ENCODE measurements around the gene ARHGAP26. TPM values are rescaled to one million over a fixed set of nuclear protein-coding genes. Genes with fewer than 3 reads are reported as not detected.

The ARHGAP26 gene
- total RNA-seq, 1 experiment from 2014 or later, result 39.8 TPM

- Histone ChIP-seq H3K79me2 (ENCODE audit: low read length) (peaks cover 48% of the 10 kb centered on the region), H3K4me2 (ENCODE audit: low read depth, low read length, poor library complexity, severe bottlenecking) (peak overlapping the region; percentile 15), H4K20me1 (ENCODE audit: insufficient read depth, low read depth, low read length) (no peaks in the 10 kb centered on the region), H3K4me1 (ENCODE audit: low read length) (peaks cover 88% of the 10 kb centered on the region), H3K27me3 (ENCODE audit: low read length) (no peaks in the 10 kb centered on the region), H3K9me2 (replicated peaks; ENCODE audit: insufficient read depth, low read length) (no peaks in the 10 kb centered on the region), H3K4me3 (ENCODE audit: low read length) (0 out of 2 replicates have a peak overlapping the region, but pooled peaks have one; percentile 7), H3K36me3 (ENCODE audit: insufficient read depth, low read length) (peaks cover 19% of the 10 kb centered on the region; the same call in 1 of the 2 replicates), H3K27ac (ENCODE audit: low read length) (peak overlapping the region; percentile 79), H2AFZ (ENCODE audit: low read length) (no peak overlapping the region), H3K9ac (ENCODE audit: low read length) (peak overlapping the region; percentile 20; the same call in 1 of the 2 replicates), H3K9me3 (ENCODE audit: low read length) (no peaks in the 10 kb centered on the region)
- DNase-seq, result no peak
Observed at GRCh38 chr5:143182106-143182505, 411.9 kb downstream of the ARHGAP26 start.

DNA sequence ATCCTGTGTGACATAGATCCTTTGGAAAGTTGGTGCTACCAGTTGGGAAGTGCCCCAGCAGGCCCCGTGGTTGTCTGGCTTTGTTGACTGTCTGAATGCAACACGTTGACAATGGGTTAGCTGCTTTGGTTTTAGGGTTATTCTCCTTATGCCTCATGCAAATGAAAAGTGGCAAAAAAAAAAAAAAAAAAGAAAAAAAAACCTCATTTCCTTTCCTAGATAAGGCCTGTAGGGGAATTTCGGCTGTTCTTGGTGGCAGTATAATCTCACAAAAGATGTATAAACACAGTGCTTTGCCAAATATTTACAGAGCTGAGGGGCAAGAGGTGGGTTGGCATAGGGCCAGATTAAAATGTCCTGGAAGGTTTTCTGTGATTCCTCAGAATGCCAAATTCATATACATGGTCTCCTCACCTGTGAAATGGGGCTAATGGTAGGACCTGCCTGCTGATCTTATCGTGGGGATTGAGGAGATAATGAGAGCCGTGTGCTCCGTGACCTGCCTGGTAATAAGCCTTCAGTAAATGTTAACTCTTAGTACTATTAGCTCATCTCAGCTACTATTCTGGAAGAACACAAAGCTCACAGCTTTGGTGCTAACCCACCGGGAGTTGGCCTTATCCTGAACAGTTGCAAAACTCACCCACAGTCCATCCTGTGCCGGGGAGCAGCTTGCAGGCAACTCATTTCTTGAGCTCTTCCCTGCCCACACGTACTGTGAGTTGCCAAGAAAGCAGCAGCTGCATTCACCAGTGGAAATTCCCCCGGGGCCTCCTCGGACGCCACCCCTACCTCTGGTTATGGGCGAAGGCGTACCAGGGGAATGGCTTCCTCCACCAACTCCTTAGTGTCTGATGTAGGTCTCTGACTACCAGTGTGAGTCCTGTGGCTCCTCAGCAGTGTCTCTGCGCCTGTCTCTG is 413.0 kb downstream of the ARHGAP26 start:
- peak overlapping the region; percentile 11; the same call in 1 of the 2 replicates for H2AFZ ChIP-seq (ENCODE audit: low read length)
- peak overlapping the region; percentile 15 for H3K4me2 ChIP-seq (ENCODE audit: low read depth, low read length, poor library complexity, severe bottlenecking)
- no peaks in the 10 kb centered on the region for H3K9me2 ChIP-seq (replicated peaks; ENCODE audit: insufficient read depth, low read length)
- peak; percentile 74 for DNase-seq
- peak overlapping the region; percentile 7; the same call in 1 of the 2 replicates for H3K4me3 ChIP-seq (ENCODE audit: low read length)
- H4K20me1 ChIP-seq (ENCODE audit: insufficient read depth, low read depth, low read length), result no peaks in the 10 kb centered on the region
- peak overlapping the region; percentile 31 for H3K9ac ChIP-seq (ENCODE audit: low read length)
- peak overlapping the region; percentile 79 for H3K27ac ChIP-seq (ENCODE audit: low read length)
- H3K9me3 ChIP-seq (ENCODE audit: low read length), result no peaks in the 10 kb centered on the region
- peaks cover 52% of the 10 kb centered on the region for H3K79me2 ChIP-seq (ENCODE audit: low read length)
- H3K27me3 ChIP-seq (ENCODE audit: low read length), result no peaks in the 10 kb centered on the region
- peaks cover 92% of the 10 kb centered on the region for H3K4me1 ChIP-seq (ENCODE audit: low read length)
- H3K36me3 ChIP-seq (ENCODE audit: insufficient read depth, low read length), result peaks cover 24% of the 10 kb centered on the region; the same call in 1 of the 2 replicates

- H2AFZ ChIP-seq (ENCODE audit: low read length), result peak overlapping the region; percentile 11; the same call in 1 of the 2 replicates
Observed at GRCh38 chr5:143183989-143184388, 413.8 kb downstream of the ARHGAP26 start.

DNA sequence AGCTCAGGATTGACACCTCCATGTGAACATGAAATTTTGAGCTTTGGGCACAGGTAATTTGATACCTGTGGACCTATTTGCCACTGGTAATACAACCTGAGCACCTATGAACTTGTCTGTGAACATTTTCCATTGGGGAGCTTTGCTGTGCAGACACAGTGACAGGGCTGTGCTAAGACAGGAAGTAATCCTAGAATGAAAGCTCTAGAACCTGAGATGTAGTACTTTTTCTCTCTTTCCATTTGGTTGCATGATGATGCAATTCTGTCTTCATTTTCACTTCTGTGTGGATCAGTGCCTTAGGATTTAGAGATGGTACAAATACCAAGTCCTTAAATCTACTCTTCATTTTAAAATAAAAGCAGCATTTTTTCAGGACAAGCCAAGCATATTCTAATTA is 416.4 kb downstream of the ARHGAP26 start:
- Histone ChIP-seq H3K27me3 (ENCODE audit: low read length) (no peaks in the 10 kb centered on the region), H3K4me1 (ENCODE audit: low read length) (peaks cover 93% of the 10 kb centered on the region), H3K4me3 (ENCODE audit: low read length) (no peak overlapping the region), H3K9ac (ENCODE audit: low read length) (peak overlapping the region; percentile 28; the same call in 1 of the 2 replicates), H3K4me2 (ENCODE audit: low read depth, low read length, poor library complexity, severe bottlenecking) (peak overlapping the region; percentile 8), H3K9me3 (ENCODE audit: low read length) (no peaks in the 10 kb centered on the region), H3K36me3 (ENCODE audit: insufficient read depth, low read length) (0 out of 2 replicates have a peak, but pooled peaks cover 16% of the 10 kb centered on the region), H3K27ac (ENCODE audit: low read length) (peak overlapping the region; percentile 79), H2AFZ (ENCODE audit: low read length) (no peak overlapping the region), H3K9me2 (replicated peaks; ENCODE audit: insufficient read depth, low read length) (no peaks in the 10 kb centered on the region), H4K20me1 (ENCODE audit: insufficient read depth, low read depth, low read length) (no peaks in the 10 kb centered on the region), H3K79me2 (ENCODE audit: low read length) (peaks cover 46% of the 10 kb centered on the region)
- peak; percentile 63 for DNase-seq

More at GRCh38 chr5:143183989-143184388, 413.8 kb downstream of the ARHGAP26 start:
- no peaks in the 10 kb centered on the region for H3K27me3 ChIP-seq (ENCODE audit: low read length)
- peaks cover 24% of the 10 kb centered on the region; the same call in 1 of the 2 replicates for H3K36me3 ChIP-seq (ENCODE audit: insufficient read depth, low read length)
- H3K9me2 ChIP-seq (replicated peaks; ENCODE audit: insufficient read depth, low read length), result no peaks in the 10 kb centered on the region
- H3K79me2 ChIP-seq (ENCODE audit: low read length), result peaks cover 51% of the 10 kb centered on the region
- peak overlapping the region; percentile 79 for H3K27ac ChIP-seq (ENCODE audit: low read length)
- no peak for DNase-seq
- peak overlapping the region; percentile 31; the same call in 1 of the 2 replicates for H3K9ac ChIP-seq (ENCODE audit: low read length)
- H3K4me3 ChIP-seq (ENCODE audit: low read length), result no peak overlapping the region
- peak overlapping the region; percentile 15 for H3K4me2 ChIP-seq (ENCODE audit: low read depth, low read length, poor library complexity, severe bottlenecking)
- peaks cover 96% of the 10 kb centered on the region for H3K4me1 ChIP-seq (ENCODE audit: low read length)
- no peaks in the 10 kb centered on the region for H3K9me3 ChIP-seq (ENCODE audit: low read length)
- no peaks in the 10 kb centered on the region for H4K20me1 ChIP-seq (ENCODE audit: insufficient read depth, low read depth, low read length)

DNA sequence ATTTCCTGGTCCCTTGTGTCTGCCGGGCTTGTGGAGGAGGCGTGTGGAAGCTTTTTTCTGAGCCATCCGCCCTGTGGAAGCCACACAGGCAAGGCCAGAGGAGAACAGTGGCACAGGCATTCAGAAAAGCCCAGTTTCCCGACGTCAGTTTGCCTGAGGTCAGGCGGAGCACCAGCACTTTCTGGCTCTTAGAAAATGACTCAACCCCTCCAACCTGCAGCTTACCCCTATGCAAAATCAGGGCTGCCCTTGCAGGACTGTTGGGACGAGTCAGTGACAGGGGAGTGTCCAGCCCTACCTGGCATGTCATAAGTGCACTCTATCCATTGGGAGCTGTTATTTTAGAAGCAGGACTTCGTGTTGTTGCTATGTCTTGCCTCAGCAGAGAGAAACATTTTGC is 417.3 kb downstream of the ARHGAP26 start:
- peaks cover 24% of the 10 kb centered on the region; the same call in 1 of the 2 replicates for H3K36me3 ChIP-seq (ENCODE audit: insufficient read depth, low read length)
- DNase-seq, result no peak
- no peak overlapping the region for H2AFZ ChIP-seq (ENCODE audit: low read length)
- peak overlapping the region; percentile 13; the same call in 1 of the 2 replicates for H3K9ac ChIP-seq (ENCODE audit: low read length)
- no peaks in the 10 kb centered on the region for H3K27me3 ChIP-seq (ENCODE audit: low read length)
- H3K79me2 ChIP-seq (ENCODE audit: low read length), result peaks cover 38% of the 10 kb centered on the region
- H4K20me1 ChIP-seq (ENCODE audit: insufficient read depth, low read depth, low read length), result no peaks in the 10 kb centered on the region
- H3K9me2 ChIP-seq (replicated peaks; ENCODE audit: insufficient read depth, low read length), result no peaks in the 10 kb centered on the region
- H3K4me2 ChIP-seq (ENCODE audit: low read depth, low read length, poor library complexity, severe bottlenecking), result peak overlapping the region; percentile 8
- H3K9me3 ChIP-seq (ENCODE audit: low read length), result no peaks in the 10 kb centered on the region
- H3K27ac ChIP-seq (ENCODE audit: low read length), result peak overlapping the region; percentile 79
- H3K4me3 ChIP-seq (ENCODE audit: low read length), result no peak overlapping the region
- H3K4me1 ChIP-seq (ENCODE audit: low read length), result peaks cover 84% of the 10 kb centered on the region

- no peaks in the 10 kb centered on the region for H3K27me3 ChIP-seq (ENCODE audit: low read length)
- peak overlapping the region; percentile 79 for H3K27ac ChIP-seq (ENCODE audit: low read length)
- 0 out of 2 replicates have a peak overlapping the region, but pooled peaks have one; percentile 4 for H3K9ac ChIP-seq (ENCODE audit: low read length)
- H3K4me1 ChIP-seq (ENCODE audit: low read length), result peaks cover 78% of the 10 kb centered on the region
- H3K9me2 ChIP-seq (replicated peaks; ENCODE audit: insufficient read depth, low read length), result no peaks in the 10 kb centered on the region
- H3K4me2 ChIP-seq (ENCODE audit: low read depth, low read length, poor library complexity, severe bottlenecking), result no peak overlapping the region
- no peak overlapping the region for H3K4me3 ChIP-seq (ENCODE audit: low read length)
- peaks cover 24% of the 10 kb centered on the region; the same call in 1 of the 2 replicates for H3K36me3 ChIP-seq (ENCODE audit: insufficient read depth, low read length)
- H4K20me1 ChIP-seq (ENCODE audit: insufficient read depth, low read depth, low read length), result no peaks in the 10 kb centered on the region
- H3K79me2 ChIP-seq (ENCODE audit: low read length), result peaks cover 35% of the 10 kb centered on the region
- no peak for DNase-seq
- H2AFZ ChIP-seq (ENCODE audit: low read length), result no peak overlapping the region
- H3K9me3 ChIP-seq (ENCODE audit: low read length), result no peaks in the 10 kb centered on the region
Observed at GRCh38 chr5:143188083-143188482, 417.9 kb downstream of the ARHGAP26 start.

DNA sequence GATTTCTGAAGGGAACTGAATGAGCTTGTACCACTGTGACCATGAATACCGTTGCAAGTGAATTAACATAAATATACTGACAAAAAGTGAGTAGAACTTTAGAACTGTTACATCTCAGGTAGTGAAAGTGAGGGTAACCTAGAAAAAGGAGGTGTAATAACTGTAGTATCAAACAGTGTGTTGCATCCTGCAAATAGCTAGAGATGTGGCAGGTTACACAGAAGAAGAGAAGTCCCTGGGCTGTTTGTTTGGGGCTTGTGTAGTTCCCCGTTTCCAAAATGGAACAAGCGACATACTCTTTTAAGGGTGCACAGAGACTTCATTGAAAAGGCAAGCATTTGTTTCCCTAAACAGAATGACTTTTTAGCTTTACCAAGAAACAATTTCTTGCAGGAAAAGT is 418.5 kb downstream of the ARHGAP26 start:
- Histone ChIP-seq H3K4me3 (ENCODE audit: low read length) (no peak overlapping the region), H3K27me3 (ENCODE audit: low read length) (no peaks in the 10 kb centered on the region), H3K4me1 (ENCODE audit: low read length) (peaks cover 75% of the 10 kb centered on the region), H3K79me2 (ENCODE audit: low read length) (peaks cover 35% of the 10 kb centered on the region), H3K36me3 (ENCODE audit: insufficient read depth, low read length) (peaks cover 24% of the 10 kb centered on the region; the same call in 1 of the 2 replicates), H3K9me3 (ENCODE audit: low read length) (no peaks in the 10 kb centered on the region), H2AFZ (ENCODE audit: low read length) (no peak overlapping the region), H3K4me2 (ENCODE audit: low read depth, low read length, poor library complexity, severe bottlenecking) (peak overlapping the region; percentile 1), H3K9me2 (replicated peaks; ENCODE audit: insufficient read depth, low read length) (no peaks in the 10 kb centered on the region), H4K20me1 (ENCODE audit: insufficient read depth, low read depth, low read length) (no peaks in the 10 kb centered on the region), H3K27ac (ENCODE audit: low read length) (peak overlapping the region; percentile 79), H3K9ac (ENCODE audit: low read length) (peak overlapping the region; percentile 4; the same call in 1 of the 2 replicates)
- no peak for DNase-seq

DNA sequence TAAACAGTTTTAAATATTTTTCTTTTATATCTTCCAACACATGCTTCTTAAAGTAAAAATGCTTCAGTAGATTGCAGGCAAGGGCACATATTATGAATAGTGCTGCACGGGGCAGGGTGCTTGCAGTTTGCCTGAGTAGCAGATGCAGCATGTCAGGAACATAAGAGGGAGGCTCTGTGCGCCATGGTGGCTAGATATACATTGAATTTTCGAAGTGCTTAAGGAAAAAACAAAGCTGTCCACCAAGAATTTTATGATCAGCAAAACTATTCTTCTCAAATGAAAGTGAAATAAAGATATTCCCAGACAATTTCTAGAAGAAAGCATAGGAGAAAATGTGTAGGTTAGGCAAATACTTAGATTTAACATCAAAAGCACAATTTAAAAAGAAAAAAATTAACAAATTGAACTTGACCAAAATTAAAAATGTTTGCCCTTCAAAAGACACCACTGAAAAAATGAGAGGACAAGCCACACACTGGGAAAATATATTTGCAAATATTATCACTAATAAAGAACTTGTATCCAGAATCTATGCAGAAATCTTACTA is 420.2 kb downstream of the ARHGAP26 start:
- H2AFZ ChIP-seq (ENCODE audit: low read length), result no peak overlapping the region
- peaks cover 27% of the 10 kb centered on the region for H3K79me2 ChIP-seq (ENCODE audit: low read length)
- no peak overlapping the region for H3K4me2 ChIP-seq (ENCODE audit: low read depth, low read length, poor library complexity, severe bottlenecking)
- no peaks in the 10 kb centered on the region for H3K9me3 ChIP-seq (ENCODE audit: low read length)
- no peak overlapping the region for H3K9ac ChIP-seq (ENCODE audit: low read length)
- no peaks in the 10 kb centered on the region for H3K27me3 ChIP-seq (ENCODE audit: low read length)
- H4K20me1 ChIP-seq (ENCODE audit: insufficient read depth, low read depth, low read length), result no peaks in the 10 kb centered on the region
- H3K27ac ChIP-seq (ENCODE audit: low read length), result peak overlapping the region; percentile 79
- no peaks in the 10 kb centered on the region for H3K9me2 ChIP-seq (replicated peaks; ENCODE audit: insufficient read depth, low read length)
- H3K4me3 ChIP-seq (ENCODE audit: low read length), result no peak overlapping the region
- H3K4me1 ChIP-seq (ENCODE audit: low read length), result peaks cover 75% of the 10 kb centered on the region
- H3K36me3 ChIP-seq (ENCODE audit: insufficient read depth, low read length), result peaks cover 24% of the 10 kb centered on the region; the same call in 1 of the 2 replicates
- DNase-seq, result no peak

Data from Karpas-422 (cell line).